22Rv1 (cell line): ENCODE measurements around the gene TULP1.

Experiments
- H3K27ac ChIP-seq: fragments of 450-650 bp; 2 replicates; pipeline ENCODE4 v1.5.1; 2017
- CTCF ChIP-seq: fragments of 450-650 bp; IDR thresholded peaks from 2 replicates; pipeline ENCODE4 v1.5.1; 2017; ENCODE audit warnings: mild to moderate bottlenecking
- ZFX ChIP-seq: fragments of 450-650 bp; IDR thresholded peaks from 2 replicates; pipeline ENCODE4 v1.6.1; 2017; ENCODE audit warnings: antibody characterized with exemption, borderline replicate concordance

Gene TULP1

GRCh38 chr6:35454391-35455110, 58.1 kb downstream of the TULP1 start:
- no peak for TF ChIP-seq ZFX
- no peak for TF ChIP-seq CTCF
- H3K27ac ChIP-seq: no peak overlapping the region

- H3K27ac ChIP-seq: peak overlapping the region; percentile 59; the same call in 1 of the 2 replicates
These were observed 59.5 kb downstream of the TULP1 start for GRCh38 chr6:35453236-35453635.

GRCh38 chr6:35452183-35453090, 60.3 kb downstream of the TULP1 start, which contains the start of gene FANCE:
Gene FANCE, plus strand, starts transcription at chr6:35452338. Its CDS starts 208 bp downstream, at chr6:35452546.
- TF ChIP-seq CTCF (no peak), ZFX (no peak)
- H3K27ac ChIP-seq: peak within 1 kb of the TSS; percentile 59

More at GRCh38 chr6:35453236-35453635, 59.5 kb downstream of the TULP1 start:
- TF ChIP-seq CTCF: no peak
- TF ChIP-seq ZFX: no peak

GRCh38 chr6:35451354-35452182, 61.1 kb downstream of the TULP1 start:
- H3K27ac ChIP-seq: no peak overlapping the region
- no peak for TF ChIP-seq CTCF
- no peak for TF ChIP-seq ZFX

GRCh38 chr6:35449287-35449881, 63.3 kb downstream of the TULP1 start:
- TF ChIP-seq ZFX (no peak), CTCF (peak; percentile 82)
- H3K27ac ChIP-seq: no peak overlapping the region

- no peak overlapping the region for H3K27ac ChIP-seq
- TF ChIP-seq ZFX: no peak
- no peak for TF ChIP-seq CTCF
These were observed 64.5 kb downstream of the TULP1 start for GRCh38 chr6:35448191-35448590.
